Hepatocyte (in vitro differentiated cells): Measurements from ENCODE around the gene TRUB1. TPM values are rescaled to one million over a fixed set of nuclear protein-coding genes. Genes with fewer than 3 reads are reported as not detected.
A peak's percentile ranks its signal among the peaks of the same experiment; 100 is the strongest.

Experiments used
- DNase-seq: peaks from one replicate; pipeline ENCODE4 v3.0.0-alpha.2; 2016; ENCODE audit warnings: low spot score
- H2AFZ ChIP-seq: fragments of 200-600 bp; sonication (generic); 2 replicates; pipeline ENCODE4 v1.6.0; 2016; ENCODE audit warnings: antibody characterized with exemption, mild to moderate bottlenecking
- H3K27ac ChIP-seq: fragments of 200-600 bp; sonication (generic); 2 replicates; pipeline ENCODE4 v1.5.1; 2016; ENCODE audit warnings: mild to moderate bottlenecking
- H3K27me3 ChIP-seq: fragments of 200-600 bp; sonication (generic); 2 replicates; pipeline ENCODE4 v1.6.1; 2016
- H3K36me3 ChIP-seq: fragments of 200-600 bp; sonication (generic); replicated peaks from 2 replicates; pipeline ENCODE4 v1.5.1; 2016; ENCODE audit warnings: low read depth; ENCODE audit not compliant: insufficient read depth
- H3K4me1 ChIP-seq: fragments of 200-600 bp; sonication (generic); 2 replicates; pipeline ENCODE4 v1.5.1; 2016; ENCODE audit warnings: mild to moderate bottlenecking, moderate library complexity; ENCODE audit not compliant: insufficient read depth
- H3K4me2 ChIP-seq: fragments of 200-600 bp; sonication (generic); 2 replicates; pipeline ENCODE4 v1.6.0; 2016
- H3K4me3 ChIP-seq: fragments of 200-600 bp; sonication (generic); 2 replicates; pipeline ENCODE4 v1.5.1; 2016; ENCODE audit warnings: mild to moderate bottlenecking
- H3K79me2 ChIP-seq: fragments of 200-600 bp; sonication (generic); 2 replicates; pipeline ENCODE4 v1.6.0; 2017; ENCODE audit warnings: mild to moderate bottlenecking
- H3K9me2 ChIP-seq: fragments of 200-600 bp; sonication (generic); replicated peaks from 2 replicates; pipeline ENCODE4 v1.6.0; 2017; ENCODE audit warnings: mild to moderate bottlenecking; ENCODE audit not compliant: insufficient read depth
- H3K9me3 ChIP-seq: fragments of 200-600 bp; sonication (generic); 2 replicates; pipeline ENCODE4 v1.5.1; 2016; ENCODE audit warnings: low read depth, mild to moderate bottlenecking
- H4K20me1 ChIP-seq: fragments of 200-600 bp; sonication (generic); 2 replicates; pipeline ENCODE4 v1.6.0; 2016; ENCODE audit warnings: mild to moderate bottlenecking; ENCODE audit not compliant: insufficient read depth, poor library complexity, severe bottlenecking
- CTCF ChIP-seq: fragments of 200-600 bp; sonication (generic); IDR thresholded peaks from 2 replicates; pipeline ENCODE4 v1.5.1; 2016; ENCODE audit warnings: antibody characterized with exemption, mild to moderate bottlenecking; ENCODE audit not compliant: poor library complexity
- EZH2 ChIP-seq: fragments of 200-600 bp; sonication (generic); IDR thresholded peaks from 2 replicates; pipeline ENCODE4 v1.6.1; 2016; ENCODE audit warnings: antibody characterized with exemption, mild to moderate bottlenecking, borderline replicate concordance
- EZH2phosphoT487 ChIP-seq: fragments of 200-600 bp; sonication (generic); IDR thresholded peaks from one replicate; pipeline ENCODE4 v1.6.1; 2018; ENCODE audit warnings: antibody characterized with exemption, mild to moderate bottlenecking, low read depth, moderate library complexity; ENCODE audit not compliant: unreplicated experiment, severe bottlenecking
- WGBS: methylation state at CpG from one replicate; pipeline ENCODE4 v1.1.6; 2016; ENCODE audit warnings: low lambda C conversion rate; ENCODE audit errors: missing lambda C conversion rate; 5-methylcytosine and 5-hydroxymethylcytosine counted together
- polyA plus RNA-seq: library from polyadenylated mRNA; unstranded; fragments of >200 nt; fragmentation: Nextera tagmentation; extraction: Ambion mirVana; gene quantifications from 2 replicates; pipeline ENCODE4 v1.2.1, GENCODE V29; 2016
- total RNA-seq: library from RNA; depleted of rRNA; stranded (reverse); fragments of >200 nt; gene quantifications from 2 replicates; pipeline ENCODE4 v1.2.3, GENCODE V29; 2014

Gene TRUB1
- total and polyA plus RNA-seq, 2 experiments from 2014 or later: 12.0 to 29.0 TPM

DNA sequence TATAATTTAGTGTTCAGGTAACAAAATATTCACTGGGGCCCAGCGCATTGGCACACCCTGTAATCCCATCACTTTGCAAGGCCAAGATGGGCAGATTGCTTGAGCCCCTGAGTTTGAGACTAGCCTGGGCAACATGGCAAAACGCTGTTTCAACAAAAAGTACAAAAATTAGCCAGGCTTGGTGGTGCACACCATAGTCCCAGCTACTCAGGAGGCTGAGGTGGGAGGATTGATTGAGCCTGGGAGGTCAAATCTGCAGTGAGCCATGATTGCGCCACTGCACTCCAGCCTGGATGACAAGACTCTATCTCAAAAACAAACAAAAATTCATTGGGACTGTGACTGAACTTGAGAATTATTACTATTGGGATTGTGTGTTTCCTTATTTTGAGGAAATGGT lies 40.4 kb upstream of the TRUB1 start:
- H3K4me2 ChIP-seq: no peak overlapping the region
- H3K79me2 ChIP-seq: no peaks in the 10 kb centered on the region
- TF ChIP-seq EZH2phosphoT487: no peak
- TF ChIP-seq CTCF: no peak
- no peak for TF ChIP-seq EZH2
- no peak overlapping the region for H3K27ac ChIP-seq
- no peaks in the 10 kb centered on the region for H4K20me1 ChIP-seq
- no peaks in the 10 kb centered on the region for H3K36me3 ChIP-seq
- H3K4me3 ChIP-seq: no peak overlapping the region
- DNase-seq: no peak
- no peak overlapping the region for H2AFZ ChIP-seq
- H3K27me3 ChIP-seq: no peaks in the 10 kb centered on the region
- WGBS: 90% methylated on average over 3 of the region's 3 CpGs
- no peaks in the 10 kb centered on the region for H3K9me2 ChIP-seq
- H3K9me3 ChIP-seq: no peaks in the 10 kb centered on the region
- no peaks in the 10 kb centered on the region for H3K4me1 ChIP-seq

GRCh38 chr10:114899982-114900381 lies 38.0 kb upstream of the TRUB1 start:
- H3K4me2 ChIP-seq: no peak overlapping the region
- no peaks in the 10 kb centered on the region for H3K27me3 ChIP-seq
- DNase-seq: no peak
- H3K27ac ChIP-seq: no peak overlapping the region
- no peaks in the 10 kb centered on the region for H3K9me2 ChIP-seq
- TF ChIP-seq EZH2 (no peak), CTCF (no peak), EZH2phosphoT487 (no peak)
- no peak overlapping the region for H2AFZ ChIP-seq
- no peak overlapping the region for H3K4me3 ChIP-seq
- H3K79me2 ChIP-seq: no peaks in the 10 kb centered on the region
- H3K9me3 ChIP-seq: no peaks in the 10 kb centered on the region
- no peaks in the 10 kb centered on the region for H3K36me3 ChIP-seq
- no peaks in the 10 kb centered on the region for H4K20me1 ChIP-seq
- WGBS: 96% methylated on average over 2 of the region's 2 CpGs
- no peaks in the 10 kb centered on the region for H3K4me1 ChIP-seq

GRCh38 chr10:114900658-114901057 lies 37.3 kb upstream of the TRUB1 start:
- WGBS: 96% methylated on average over 12 of the region's 12 CpGs
- no peak overlapping the region for H3K27ac ChIP-seq
- H3K4me2 ChIP-seq: no peak overlapping the region
- no peaks in the 10 kb centered on the region for H3K79me2 ChIP-seq
- TF ChIP-seq EZH2 (no peak), CTCF (no peak), EZH2phosphoT487 (no peak)
- H3K9me2 ChIP-seq: no peaks in the 10 kb centered on the region
- H3K4me1 ChIP-seq: no peaks in the 10 kb centered on the region
- no peak for DNase-seq
- H4K20me1 ChIP-seq: no peaks in the 10 kb centered on the region
- H3K36me3 ChIP-seq: no peaks in the 10 kb centered on the region
- H3K4me3 ChIP-seq: no peak overlapping the region
- no peaks in the 10 kb centered on the region for H3K27me3 ChIP-seq
- H3K9me3 ChIP-seq: no peaks in the 10 kb centered on the region
- H2AFZ ChIP-seq: no peak overlapping the region

DNA sequence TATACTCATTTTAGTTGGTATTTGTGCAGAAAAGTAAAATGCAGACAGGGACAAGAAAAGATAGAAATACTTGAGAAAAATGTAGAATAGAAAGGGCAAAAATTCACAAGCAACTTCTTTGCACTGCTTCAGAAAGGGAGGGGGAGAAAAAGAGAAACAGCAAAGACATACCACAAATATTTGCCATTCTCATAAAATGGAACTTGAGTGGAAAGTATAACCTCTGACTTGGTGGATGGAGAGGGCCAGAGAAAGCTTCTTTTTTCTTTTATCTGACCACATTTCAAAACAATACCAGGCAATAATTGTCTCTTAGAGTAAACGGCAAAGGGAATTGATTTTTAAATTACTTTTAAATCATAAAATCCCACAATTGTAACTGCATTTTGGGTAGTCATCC lies 35.8 kb upstream of the TRUB1 start:
- TF ChIP-seq EZH2 (no peak), EZH2phosphoT487 (no peak), CTCF (no peak)
- H3K27me3 ChIP-seq: no peaks in the 10 kb centered on the region
- no peaks in the 10 kb centered on the region for H3K9me2 ChIP-seq
- DNase-seq: no peak
- no peaks in the 10 kb centered on the region for H3K9me3 ChIP-seq
- peak overlapping the region; percentile 19 for H2AFZ ChIP-seq
- no peaks in the 10 kb centered on the region for H3K79me2 ChIP-seq
- H3K4me2 ChIP-seq: peak overlapping the region; percentile 17
- H4K20me1 ChIP-seq: no peaks in the 10 kb centered on the region
- H3K27ac ChIP-seq: no peak overlapping the region
- no peaks in the 10 kb centered on the region for H3K4me1 ChIP-seq
- WGBS: 8% methylated on average over 1 of the region's 1 CpG
- H3K4me3 ChIP-seq: no peak overlapping the region
- H3K36me3 ChIP-seq: no peaks in the 10 kb centered on the region
